A673 (cell line): Measurements from ENCODE around the gene SF3B3.

Experiments used
- EZH2 ChIP-seq: fragments of 200-600 bp; sonication (generic); IDR thresholded peaks from 2 replicates; pipeline ENCODE4 v1.6.1; 2017; ENCODE audit warnings: borderline replicate concordance, low read depth, mild to moderate bottlenecking, mixed read lengths, antibody characterized with exemption, low read length; ENCODE audit not compliant: poor library complexity, severe bottlenecking
- TF ChIP-seq, protein P1 (sequence below): fragments of 300-800, 200-600 bp; sonication (generic); conservative IDR thresholded peaks from 2 replicates; pipeline ENCODE4 v1.5.1; 2017; ENCODE audit warnings: low read depth, mild to moderate bottlenecking, antibody characterized with exemption, low read length, moderate library complexity, mixed read lengths

DNA sequence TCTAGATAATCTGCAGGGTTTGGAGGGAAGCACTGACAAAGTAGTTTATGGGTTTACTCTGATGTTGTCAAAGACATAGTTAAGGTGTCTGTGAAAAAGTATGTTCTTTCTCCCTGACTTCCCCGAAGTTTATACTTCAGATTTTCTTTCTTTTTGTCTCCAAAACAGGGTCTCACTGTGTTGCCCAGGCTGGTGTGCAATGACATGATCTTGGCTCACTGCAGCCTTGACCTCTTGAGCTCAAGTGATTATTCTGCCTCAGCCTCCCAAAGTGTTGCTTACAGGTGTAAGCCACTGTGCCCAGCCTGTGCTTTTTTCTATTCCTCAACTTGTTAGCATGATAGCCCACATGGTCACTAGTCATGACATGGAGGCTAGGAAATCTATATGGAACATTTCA is 20.9 kb downstream of the SF3B3 start:
- no peak for TF ChIP-seq EZH2
- TF ChIP-seq, protein P1, sequence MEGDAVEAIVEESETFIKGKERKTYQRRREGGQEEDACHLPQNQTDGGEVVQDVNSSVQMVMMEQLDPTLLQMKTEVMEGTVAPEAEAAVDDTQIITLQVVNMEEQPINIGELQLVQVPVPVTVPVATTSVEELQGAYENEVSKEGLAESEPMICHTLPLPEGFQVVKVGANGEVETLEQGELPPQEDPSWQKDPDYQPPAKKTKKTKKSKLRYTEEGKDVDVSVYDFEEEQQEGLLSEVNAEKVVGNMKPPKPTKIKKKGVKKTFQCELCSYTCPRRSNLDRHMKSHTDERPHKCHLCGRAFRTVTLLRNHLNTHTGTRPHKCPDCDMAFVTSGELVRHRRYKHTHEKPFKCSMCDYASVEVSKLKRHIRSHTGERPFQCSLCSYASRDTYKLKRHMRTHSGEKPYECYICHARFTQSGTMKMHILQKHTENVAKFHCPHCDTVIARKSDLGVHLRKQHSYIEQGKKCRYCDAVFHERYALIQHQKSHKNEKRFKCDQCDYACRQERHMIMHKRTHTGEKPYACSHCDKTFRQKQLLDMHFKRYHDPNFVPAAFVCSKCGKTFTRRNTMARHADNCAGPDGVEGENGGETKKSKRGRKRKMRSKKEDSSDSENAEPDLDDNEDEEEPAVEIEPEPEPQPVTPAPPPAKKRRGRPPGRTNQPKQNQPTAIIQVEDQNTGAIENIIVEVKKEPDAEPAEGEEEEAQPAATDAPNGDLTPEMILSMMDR: no peak
